DND-41 (cell line): Measurements from ENCODE around the gene PLEKHA5.

ENCODE experiments used
- ATAC-seq: fragments of 200-7000 bp; cut with Tn5 transposase; 3 replicates; pipeline ENCODE4 v1.9.1; 2021; ENCODE audit warnings: low read depth; ENCODE audit not compliant: insufficient read depth
- DNase-seq: peaks from one replicate; pipeline ENCODE4 v3.0.0-alpha.2; 2020
- H2AFZ ChIP-seq: 2 replicates; pipeline ENCODE4 v1.6.0; 2012; ENCODE audit warnings: low read depth, low read length
- H3K27ac ChIP-seq: 2 replicates; pipeline ENCODE4 v1.5.1; 2012; ENCODE audit warnings: low read length, inconsistent platforms
- H3K27me3 ChIP-seq: fragments of 200-600 bp; sonication (generic); 2 replicates; pipeline ENCODE4 v1.6.0; 2012; ENCODE audit warnings: low read length, mild to moderate bottlenecking, inconsistent platforms; ENCODE audit not compliant: insufficient read depth, poor library complexity
- H3K36me3 ChIP-seq: 2 replicates; pipeline ENCODE4 v1.5.1; 2012; ENCODE audit warnings: low read length, inconsistent platforms; ENCODE audit not compliant: insufficient read depth
- H3K4me1 ChIP-seq: 2 replicates; pipeline ENCODE4 v1.5.1; 2012; ENCODE audit warnings: mild to moderate bottlenecking, low read length; ENCODE audit not compliant: insufficient read depth
- H3K4me2 ChIP-seq: 2 replicates; pipeline ENCODE4 v1.6.0; 2012; ENCODE audit warnings: mild to moderate bottlenecking, moderate library complexity, low read length, inconsistent platforms; ENCODE audit not compliant: insufficient read depth
- H3K4me3 ChIP-seq, 2 experiments: fragments of 200-600 bp in 1 of 2; shearing (Covaris generic) in 1 of 2; 2 replicates each; pipeline ENCODE4 v1.5.1; 2012 to 2016; ENCODE audit warnings: inconsistent platforms in 2 of 2, low read length in 2 of 2, mild to moderate bottlenecking in 2 of 2, low read depth in 1 of 2, moderate library complexity in 1 of 2
- H3K79me2 ChIP-seq: 2 replicates; pipeline ENCODE4 v1.6.0; 2012; ENCODE audit warnings: low read length, inconsistent platforms; ENCODE audit not compliant: insufficient read depth
- H3K9ac ChIP-seq: 2 replicates; pipeline ENCODE4 v1.6.0; 2012; ENCODE audit warnings: low read depth, mild to moderate bottlenecking, inconsistent platforms, low read length, moderate library complexity
- H3K9me3 ChIP-seq: 2 replicates; pipeline ENCODE4 v1.5.1; 2012; ENCODE audit warnings: low read length, moderate library complexity, mild to moderate bottlenecking, inconsistent platforms; ENCODE audit not compliant: insufficient read depth, severe bottlenecking
- H4K20me1 ChIP-seq: 2 replicates; pipeline ENCODE4 v1.6.0; 2012; ENCODE audit warnings: low read length; ENCODE audit not compliant: insufficient read depth
- CTCF ChIP-seq: IDR thresholded peaks from 2 replicates; pipeline ENCODE4 v1.5.1; 2012; ENCODE audit warnings: borderline replicate concordance, low read length, moderate library complexity, mild to moderate bottlenecking; ENCODE audit not compliant: poor library complexity, severe bottlenecking; ENCODE audit errors: extremely low read depth
- EZH2 ChIP-seq: IDR thresholded peaks from 3 replicates; pipeline ENCODE4 v1.6.1; 2012; ENCODE audit warnings: borderline replicate concordance, low read depth, mild to moderate bottlenecking, moderate library complexity, low read length, inconsistent platforms; ENCODE audit not compliant: severe bottlenecking

PLEKHA5 gene

GRCh38 chr12:19306366-19306765, 176.8 kb downstream of the PLEKHA5 start:
- no peak for DNase-seq
- Histone ChIP-seq H3K4me2 (no peak overlapping the region), H3K9me3 (no peaks in the 10 kb centered on the region)

GRCh38 chr12:19307451-19307850, 177.9 kb downstream of the PLEKHA5 start:
- Histone ChIP-seq H4K20me1 (no peaks in the 10 kb centered on the region), H2AFZ (no peak overlapping the region), H3K9me3 (no peaks in the 10 kb centered on the region), H3K79me2 (no peaks in the 10 kb centered on the region), H3K4me3 (no peak overlapping the region), H3K4me1 (no peaks in the 10 kb centered on the region), H3K27me3 (no peaks in the 10 kb centered on the region), H3K9ac (no peak overlapping the region), H3K36me3 (peaks cover 4% of the 10 kb centered on the region; the same call in 1 of the 2 replicates), H3K4me2 (no peak overlapping the region), H3K27ac (no peak overlapping the region)
- ATAC-seq = no peak
- TF ChIP-seq CTCF (no peak), EZH2 (no peak)
- no peak for DNase-seq

More at GRCh38 chr12:19306366-19306765, 176.8 kb downstream of the PLEKHA5 start:
- Histone ChIP-seq H2AFZ (no peak overlapping the region), H3K4me1 (no peaks in the 10 kb centered on the region), H3K27me3 (no peaks in the 10 kb centered on the region), H3K36me3 (peaks cover 4% of the 10 kb centered on the region; the same call in 1 of the 2 replicates), H3K27ac (no peak overlapping the region), H3K9ac (no peak overlapping the region), H4K20me1 (no peaks in the 10 kb centered on the region), H3K79me2 (no peaks in the 10 kb centered on the region), H3K4me3 (no peak overlapping the region)
- no peak for ATAC-seq
- TF ChIP-seq EZH2 = no peak
- TF ChIP-seq CTCF = no peak

GRCh38 chr12:19311165-19311564, 181.6 kb downstream of the PLEKHA5 start:
- Histone ChIP-seq H3K9ac (no peak overlapping the region), H3K36me3 (no peaks in the 10 kb centered on the region), H3K79me2 (no peaks in the 10 kb centered on the region), H3K27me3 (no peaks in the 10 kb centered on the region), H3K27ac (no peak overlapping the region), H3K4me2 (no peak overlapping the region), H2AFZ (no peak overlapping the region), H3K4me1 (no peaks in the 10 kb centered on the region), H4K20me1 (no peaks in the 10 kb centered on the region), H3K4me3 (no peak overlapping the region), H3K9me3 (no peaks in the 10 kb centered on the region)
- TF ChIP-seq CTCF (no peak), EZH2 (no peak)
- ATAC-seq (no peak), DNase-seq (no peak)

GRCh38 chr12:19312637-19313036, 183.1 kb downstream of the PLEKHA5 start:
- no peaks in the 10 kb centered on the region for H3K36me3 ChIP-seq
- H3K4me1 ChIP-seq = no peaks in the 10 kb centered on the region
- no peak overlapping the region for H3K4me3 ChIP-seq
- H3K9me3 ChIP-seq = no peaks in the 10 kb centered on the region
- no peaks in the 10 kb centered on the region for H4K20me1 ChIP-seq
- no peak overlapping the region for H3K27ac ChIP-seq
- no peaks in the 10 kb centered on the region for H3K79me2 ChIP-seq
- no peak for TF ChIP-seq EZH2
- no peak for TF ChIP-seq CTCF
- no peak overlapping the region for H2AFZ ChIP-seq
- ATAC-seq (no peak), DNase-seq (no peak)
- no peaks in the 10 kb centered on the region for H3K27me3 ChIP-seq
- H3K4me2 ChIP-seq = no peak overlapping the region
- H3K9ac ChIP-seq = no peak overlapping the region
